T1000 (cell line): ENCODE data around the gene NLRP3.

Experiments used
- DNase-seq: peaks from one replicate; lab custom pipeline; 2025; ENCODE audit warnings: mixed read lengths; lab: John Stamatoyannopoulos, UW

NLRP3 gene

DNA sequence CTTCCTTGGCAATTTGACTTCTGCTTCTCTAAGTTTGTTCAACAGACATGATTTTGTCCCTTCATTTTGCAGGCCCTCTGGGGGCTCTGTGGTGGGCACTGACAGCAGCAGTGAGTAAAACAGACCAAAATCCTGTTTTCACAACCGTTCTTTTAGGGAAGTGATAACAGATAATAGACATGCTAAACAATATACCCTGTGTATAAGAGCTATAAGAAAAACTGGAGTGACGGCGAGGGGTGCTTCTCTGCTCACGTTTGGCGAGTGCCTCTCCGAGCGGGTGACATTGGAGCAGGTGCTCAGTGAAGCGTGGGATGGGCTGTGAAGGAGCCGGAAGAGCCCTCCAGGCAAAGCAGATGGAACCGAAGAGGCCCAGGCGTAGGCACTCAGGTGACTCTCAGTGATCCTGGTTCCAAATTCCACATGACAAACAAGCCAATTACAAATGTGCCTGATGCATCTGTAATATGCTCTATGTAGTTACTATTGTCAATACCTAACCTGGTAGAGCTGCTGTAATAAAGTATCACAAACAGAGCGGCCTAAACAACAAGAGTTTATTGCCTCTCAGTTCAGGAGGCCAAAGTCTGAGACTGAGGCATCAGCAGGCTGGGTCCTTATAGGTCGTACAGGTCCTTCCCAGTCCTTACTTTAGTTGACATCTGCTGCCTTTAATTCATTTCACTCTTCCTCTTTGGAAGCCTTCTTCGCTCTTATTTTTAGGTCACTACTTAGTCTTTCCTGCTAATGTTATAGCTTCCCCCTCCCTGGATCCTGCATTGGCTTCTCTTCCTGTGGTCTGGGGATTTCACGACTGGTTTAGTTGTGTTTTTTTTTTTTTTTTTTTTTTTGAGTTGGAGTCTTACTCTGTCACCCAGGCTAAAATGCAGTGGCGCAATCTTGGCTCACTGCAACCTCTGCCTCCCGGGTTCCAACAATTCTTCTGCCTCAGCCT, 21.9 kb downstream of the NLRP3 start:
- no peak for DNase-seq

DNA sequence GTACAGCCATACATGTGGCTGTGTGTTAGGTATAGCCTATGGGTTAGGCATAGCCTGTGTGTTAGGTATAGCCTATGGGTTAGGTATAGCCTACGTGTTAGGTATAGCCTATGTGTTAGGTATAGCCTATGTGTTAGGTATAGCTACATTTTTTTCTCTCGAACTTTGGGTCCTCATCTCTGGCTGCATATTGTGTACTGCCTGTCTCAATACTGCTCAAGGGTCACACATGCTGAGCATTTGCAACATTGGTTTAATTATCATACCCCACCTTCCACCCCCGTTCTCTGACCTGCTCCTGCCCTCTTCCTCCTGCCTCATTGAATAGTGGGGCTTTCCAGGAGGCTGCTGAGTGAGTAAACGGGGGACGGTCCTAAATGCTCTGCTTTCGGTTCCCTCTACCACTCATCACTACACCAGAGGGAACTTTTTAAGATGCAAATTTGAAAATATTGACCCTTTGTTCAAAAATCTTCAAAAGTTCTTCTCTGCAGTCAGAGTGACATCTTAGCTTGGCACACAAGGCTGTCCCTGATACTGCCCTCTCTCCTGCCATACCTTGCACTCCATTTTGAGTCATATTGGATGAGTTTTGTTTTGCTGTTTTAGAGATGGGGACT, 24.1 kb downstream of the NLRP3 start:
- DNase-seq: no peak

DNA sequence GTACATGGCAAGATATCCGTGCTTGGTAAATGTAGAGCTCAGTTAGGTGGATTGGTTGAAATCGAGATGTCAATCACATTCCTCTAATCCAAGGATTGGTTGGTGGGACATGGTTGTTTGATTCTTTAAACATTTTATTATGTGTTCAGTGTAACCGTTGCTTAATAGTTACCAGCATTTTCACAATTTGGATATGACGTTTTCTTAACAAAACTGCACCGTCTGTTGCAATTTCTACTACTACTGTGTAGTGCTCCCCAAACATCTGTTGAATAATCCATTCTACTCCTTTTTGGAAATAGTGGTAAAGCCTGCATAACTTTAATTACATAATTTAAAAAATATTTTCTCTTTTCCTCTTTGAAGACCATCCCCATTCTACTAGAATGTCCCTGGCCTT, 25.6 kb downstream of the NLRP3 start:
- no peak for DNase-seq

DNA sequence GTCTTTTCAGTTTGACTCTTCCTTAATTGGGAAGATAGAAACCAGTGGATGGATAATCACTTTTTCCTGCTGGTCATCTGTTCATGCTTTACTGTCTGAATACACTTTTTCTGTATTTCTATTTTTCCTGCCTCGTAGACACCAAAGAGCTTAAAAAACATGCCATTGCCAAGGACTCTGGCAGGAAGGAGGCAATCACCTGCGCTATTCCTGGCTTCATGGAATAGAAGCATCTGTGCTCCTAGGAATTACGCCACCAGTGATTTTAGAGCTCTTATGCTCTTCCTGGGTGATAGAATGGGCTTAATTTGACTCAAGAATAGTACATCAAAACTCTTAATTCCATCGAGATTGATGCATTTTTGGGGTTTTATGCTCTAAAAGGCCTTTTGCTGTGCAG, 26.2 kb downstream of the NLRP3 start:
- no peak for DNase-seq

DNA sequence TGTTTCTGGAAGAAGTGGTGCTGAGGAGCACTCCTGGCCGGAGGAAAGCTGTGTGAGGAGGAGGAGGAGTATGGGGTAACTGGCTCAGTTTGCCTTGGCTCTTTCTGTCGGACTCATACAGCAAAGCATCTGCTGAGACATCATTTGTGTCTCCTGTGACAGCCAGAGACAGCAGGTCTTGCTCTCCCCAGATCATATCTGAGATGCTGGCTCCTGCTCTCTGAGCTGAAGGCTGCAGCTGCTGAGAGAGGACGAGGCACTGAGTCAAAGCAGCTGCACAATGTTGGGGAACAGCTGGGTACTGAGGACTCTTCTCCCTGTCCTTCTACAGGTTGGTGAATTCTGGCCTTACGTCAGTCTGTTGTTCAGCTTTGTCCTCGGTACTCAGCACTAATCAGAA, 27.7 kb downstream of the NLRP3 start:
- DNase-seq: no peak

DNA sequence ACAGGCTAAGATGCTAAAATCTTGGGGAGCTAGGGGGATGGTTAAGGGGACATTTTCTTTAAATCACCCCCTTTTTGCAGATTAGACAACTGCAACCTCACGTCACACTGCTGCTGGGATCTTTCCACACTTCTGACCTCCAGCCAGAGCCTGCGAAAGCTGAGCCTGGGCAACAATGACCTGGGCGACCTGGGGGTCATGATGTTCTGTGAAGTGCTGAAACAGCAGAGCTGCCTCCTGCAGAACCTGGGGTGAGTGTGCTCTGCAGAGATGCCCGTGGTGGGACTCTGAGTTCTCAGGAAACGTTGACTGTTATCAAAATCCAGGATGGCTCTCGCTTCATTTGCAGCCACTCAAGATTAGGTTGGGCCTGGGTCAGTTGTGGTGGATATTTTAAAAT, 28.6 kb downstream of the NLRP3 start:
- DNase-seq: no peak

DNA sequence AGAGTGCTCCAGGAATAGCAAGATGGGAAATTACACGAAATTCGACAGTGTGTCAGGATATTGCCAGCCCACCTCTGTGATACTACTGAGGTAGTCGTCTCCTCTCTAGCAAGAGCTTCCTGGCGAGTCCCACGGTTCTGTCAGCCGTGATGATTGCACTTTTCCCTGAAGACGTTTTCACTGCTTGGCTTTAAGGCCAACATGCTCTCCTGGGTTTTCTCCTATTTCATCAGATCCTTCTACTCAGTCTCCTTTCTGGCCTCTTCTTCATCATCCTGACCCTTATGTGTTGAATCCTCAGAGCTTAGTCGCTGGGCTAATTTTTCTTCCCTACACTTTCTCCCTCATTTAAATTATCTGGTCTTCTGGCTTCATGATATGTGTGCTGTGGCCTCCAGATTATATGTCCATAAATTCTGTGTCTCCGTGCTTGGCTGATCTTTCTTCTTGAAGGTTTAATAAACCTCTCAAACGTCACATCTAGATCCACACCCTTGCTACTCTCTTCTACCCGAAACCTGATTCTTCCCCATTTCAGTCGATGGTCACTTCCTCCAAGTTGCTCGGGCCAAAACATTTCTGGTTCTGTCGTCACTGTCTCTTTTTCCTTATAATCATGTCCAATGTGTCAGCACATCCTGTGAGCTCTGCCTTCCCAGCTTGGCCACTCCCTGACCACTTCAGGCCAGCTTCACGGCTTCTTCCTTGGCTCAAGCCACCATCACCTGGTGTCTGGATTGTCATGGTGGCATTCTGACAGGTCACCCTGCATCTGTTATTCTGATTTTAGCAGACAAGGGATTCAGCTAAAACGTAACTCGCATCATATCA, 29.8 kb downstream of the NLRP3 start:
- DNase-seq: no peak

DNA sequence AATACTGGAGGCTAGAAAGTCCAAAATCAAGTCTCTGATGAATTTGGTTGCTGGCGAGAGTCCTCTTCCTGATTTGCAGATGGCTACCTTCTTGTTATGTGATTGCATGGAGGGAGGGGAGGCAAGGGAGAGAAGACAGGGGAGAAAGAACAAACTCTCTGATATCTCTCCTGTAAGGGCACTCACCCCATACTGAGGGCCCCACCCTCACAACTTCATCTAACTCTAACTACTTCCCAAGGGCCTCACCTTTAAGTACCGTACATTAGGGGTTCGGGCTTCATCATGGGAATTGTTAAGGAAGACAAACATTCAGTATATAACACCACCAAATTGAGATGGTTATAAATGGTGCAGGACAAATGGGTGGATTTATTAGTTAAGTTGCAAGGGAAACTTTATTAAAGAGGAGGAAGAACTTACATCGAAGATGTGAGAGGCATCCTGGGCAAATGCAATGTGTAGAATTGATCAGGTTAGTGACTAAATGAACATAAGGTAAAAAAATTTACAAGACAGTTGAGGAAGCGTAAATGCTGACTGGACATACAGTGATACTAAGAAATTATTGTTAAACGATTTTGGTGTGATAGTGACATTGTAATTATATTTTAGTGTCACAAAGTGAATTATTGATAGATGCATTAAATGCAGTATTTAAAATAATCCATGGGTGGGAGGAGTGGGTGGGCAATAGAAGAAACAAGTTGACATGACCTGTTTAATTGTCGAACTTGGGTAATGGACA, 31.4 kb downstream of the NLRP3 start:
- DNase-seq: no peak

DNA sequence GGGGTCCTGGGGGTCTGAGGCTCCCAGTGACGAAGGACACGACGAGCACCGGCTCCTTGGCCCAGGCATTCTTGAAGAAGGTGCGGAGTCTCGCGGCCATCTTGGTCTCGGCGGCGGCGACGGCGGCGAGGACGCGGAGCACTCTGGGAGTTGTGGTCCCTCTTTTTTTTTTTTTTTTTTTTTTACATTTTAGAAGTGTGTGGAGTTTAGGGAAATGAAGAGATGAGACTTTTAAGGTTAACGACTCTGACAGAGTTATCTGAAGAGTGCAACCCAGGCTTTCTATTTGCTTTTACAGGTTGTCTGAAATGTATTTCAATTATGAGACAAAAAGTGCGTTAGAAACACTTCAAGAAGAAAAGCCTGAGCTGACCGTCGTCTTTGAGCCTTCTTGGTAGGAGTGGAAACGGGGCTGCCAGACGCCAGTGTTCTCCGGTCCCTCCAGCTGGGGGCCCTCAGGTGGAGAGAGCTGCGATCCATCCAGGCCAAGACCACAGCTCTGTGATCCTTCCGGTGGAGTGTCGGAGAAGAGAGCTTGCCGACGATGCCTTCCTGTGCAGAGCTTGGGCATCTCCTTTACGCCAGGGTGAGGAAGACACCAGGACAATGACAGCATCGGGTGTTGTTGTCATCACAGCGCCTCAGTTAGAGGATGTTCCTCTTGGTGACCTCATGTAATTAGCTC, 32.3 kb downstream of the NLRP3 start:
- DNase-seq: peak; percentile 8

DNA sequence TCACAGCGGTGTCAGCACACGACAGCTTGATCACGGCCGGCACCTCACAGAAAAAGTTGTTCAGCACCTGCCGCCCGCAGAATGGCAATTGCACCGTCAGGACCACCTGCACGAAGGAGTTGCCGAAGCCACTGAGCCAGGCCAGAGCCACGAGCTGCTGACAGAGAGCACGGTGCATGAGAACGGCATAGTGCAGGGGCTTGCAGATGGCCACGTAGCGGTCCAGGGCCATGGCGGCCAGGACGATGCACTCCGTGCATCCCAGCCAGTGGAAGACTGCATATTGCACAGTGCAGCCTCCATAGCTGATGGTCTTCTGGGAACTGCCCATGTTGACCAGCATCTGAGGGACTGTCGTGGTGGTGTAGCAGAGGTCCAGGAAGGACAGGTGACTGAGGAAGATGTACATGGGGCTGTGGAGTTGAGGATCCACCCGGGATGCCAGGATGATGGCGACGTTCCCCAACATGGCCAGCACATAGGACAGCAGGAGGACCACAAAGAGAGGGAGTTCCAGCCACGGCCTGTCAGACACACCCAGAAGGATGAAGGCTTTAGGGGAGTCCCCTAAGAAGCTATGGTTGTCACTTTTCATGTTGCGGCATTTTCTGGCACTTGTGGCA, 35.5 kb downstream of the NLRP3 start:
- no peak for DNase-seq

DNA sequence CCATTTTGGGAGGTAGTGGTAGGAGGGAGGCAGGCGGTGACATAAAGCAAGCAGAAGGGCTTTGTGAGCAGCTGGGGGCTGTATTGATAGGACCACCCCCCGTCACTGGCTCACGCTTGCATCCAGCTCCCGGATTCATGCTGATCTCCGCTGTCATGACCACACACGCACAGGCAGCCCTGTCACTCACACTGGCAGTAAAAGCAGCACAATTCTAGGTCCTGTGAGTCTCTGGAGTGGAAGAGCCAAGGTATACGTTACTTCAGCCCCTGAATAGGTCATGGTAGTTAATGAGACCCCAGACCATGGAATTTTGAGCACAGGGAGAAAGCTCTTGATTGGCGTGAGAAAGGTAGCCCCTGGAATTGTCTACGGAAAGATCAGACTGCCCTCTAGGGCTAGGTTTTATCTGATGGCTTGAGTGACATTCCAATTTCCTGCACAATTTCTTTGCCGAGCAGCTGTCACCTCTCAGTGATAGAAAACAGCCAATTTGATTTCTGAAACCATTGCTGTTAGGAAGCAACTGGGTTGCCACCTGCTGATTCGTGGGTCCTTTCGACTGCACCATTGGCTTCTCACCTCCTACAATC, 36.6 kb downstream of the NLRP3 start:
- DNase-seq: no peak

DNA sequence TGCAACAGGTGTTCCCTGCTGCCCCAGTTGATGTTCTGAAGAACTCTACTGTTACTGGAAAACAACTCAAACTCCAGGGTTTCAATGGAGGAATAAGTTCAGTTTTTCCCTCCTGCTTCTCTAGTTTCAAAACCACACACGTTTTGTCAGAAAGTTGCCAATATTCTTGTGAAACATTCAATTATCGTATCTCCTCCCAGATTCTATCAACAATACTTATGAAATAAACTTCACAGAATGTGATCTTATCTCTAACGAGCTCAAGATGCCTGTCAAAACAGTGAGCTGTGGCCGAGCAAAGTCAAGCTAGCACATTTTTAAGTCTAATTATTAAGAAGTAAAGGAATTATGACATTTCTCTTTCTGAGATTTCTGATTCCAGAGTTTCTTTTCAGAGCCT, 37.3 kb downstream of the NLRP3 start:
- DNase-seq: no peak

DNA sequence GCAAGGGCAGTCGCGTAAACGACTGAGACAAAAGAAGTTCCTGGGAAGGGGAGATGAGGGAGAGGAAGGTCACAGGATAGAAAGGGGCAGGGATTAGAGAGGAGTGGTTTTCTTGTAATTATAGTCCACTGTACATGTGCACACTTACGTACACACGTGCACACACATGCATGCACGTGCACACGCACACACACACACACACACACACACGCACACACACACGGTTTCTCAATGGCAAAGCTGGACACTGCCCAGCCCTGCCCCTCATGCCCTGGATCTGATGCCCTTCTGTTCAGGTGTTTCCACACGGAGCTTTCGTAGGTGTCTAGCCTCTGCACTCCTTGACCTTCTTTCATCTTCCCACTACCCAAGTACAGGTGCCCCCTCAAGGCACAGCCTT, 38.0 kb downstream of the NLRP3 start:
- no peak for DNase-seq

DNA sequence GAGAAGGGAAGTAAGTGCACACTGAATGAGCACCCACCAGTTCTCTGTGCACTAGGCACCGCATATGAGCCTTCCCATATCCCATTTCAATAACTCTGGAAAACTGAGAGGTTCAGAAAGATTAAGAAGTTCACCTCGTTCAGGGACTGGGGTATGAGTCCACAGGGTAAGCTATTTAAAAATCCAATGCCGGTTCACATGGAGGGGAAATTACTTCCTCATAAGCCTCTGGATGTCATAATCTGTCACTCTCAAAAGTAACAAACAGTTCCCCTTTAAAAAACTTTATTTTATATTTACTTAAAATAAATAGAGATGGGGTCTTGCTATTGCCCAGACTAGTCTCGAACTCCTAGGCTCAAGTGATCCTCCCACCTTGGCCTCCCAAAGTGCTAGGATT, 40.0 kb downstream of the NLRP3 start:
- no peak for DNase-seq

DNA sequence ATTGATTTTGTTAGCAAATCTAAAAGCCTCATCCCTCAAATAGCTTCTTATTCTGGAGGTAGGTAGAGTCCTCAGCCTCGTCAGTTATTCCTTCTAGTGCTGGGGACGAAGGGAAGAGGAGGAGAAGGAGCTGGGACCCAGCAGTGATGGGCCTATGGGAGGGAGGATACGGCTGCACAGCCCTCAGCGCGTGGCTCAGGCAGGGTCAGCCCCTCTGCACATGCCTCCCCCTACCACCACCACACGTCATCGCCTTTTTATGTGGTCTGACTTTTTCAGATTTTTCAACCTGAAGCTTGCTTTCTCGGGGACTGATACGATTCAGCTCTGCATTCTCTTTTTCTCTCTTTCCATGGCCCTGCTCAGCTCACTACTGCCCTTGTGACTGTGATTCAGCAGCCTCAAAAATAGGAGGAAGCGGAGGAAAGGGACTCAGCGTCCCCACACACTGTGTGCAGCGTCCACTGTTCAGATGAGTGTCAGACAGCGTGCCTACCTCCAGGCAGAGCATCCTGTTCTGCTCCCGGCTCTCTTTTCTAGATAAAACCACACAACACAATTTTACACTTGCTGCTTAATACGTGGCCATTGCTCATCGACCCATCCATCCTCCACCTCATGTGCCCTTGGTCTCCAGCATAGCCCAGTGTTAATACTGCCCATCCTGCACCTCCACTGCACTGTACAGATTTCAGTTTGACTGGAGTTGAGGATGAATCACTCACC, 41.1 kb downstream of the NLRP3 start:
- DNase-seq: no peak

DNA sequence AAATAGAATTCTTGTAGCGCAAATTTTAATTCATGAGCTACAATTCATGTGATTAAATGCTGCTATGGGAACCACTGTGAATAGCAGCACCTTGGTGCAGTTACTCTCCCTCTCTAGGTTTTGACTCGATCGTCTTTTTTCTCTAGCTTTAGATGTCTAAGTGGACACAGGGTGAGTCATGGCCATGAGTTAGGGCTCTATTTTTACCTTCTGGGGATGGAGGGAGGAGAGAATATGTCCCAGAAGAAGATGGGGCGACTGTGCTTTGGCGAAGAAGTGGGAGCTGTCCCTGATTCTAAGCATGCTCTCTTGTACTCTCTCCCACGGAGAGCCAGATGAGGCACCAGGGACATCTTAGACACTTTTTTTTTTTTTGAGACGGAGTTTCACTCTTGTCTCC, 43.5 kb downstream of the NLRP3 start:
- no peak for DNase-seq

DNA sequence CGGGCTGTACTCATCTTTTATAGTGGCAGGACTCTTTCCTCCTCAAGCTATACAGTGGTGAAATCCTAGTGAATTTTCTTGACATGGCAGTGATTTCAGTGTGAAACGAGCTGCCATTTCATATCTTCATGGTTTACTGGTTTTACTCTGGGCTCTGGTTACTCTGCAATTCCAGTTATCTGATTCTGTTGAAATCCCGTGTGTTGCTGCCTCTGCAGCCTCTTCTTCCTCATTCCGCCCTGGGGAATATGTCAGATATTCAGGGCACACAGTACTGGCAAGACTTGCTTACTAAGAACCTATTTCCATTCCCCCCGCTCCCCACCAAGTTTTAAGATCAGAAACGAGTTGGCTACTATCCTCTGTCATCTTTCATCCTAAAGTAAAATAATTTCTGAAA, 49.8 kb downstream of the NLRP3 start:
- no peak for DNase-seq

DNA sequence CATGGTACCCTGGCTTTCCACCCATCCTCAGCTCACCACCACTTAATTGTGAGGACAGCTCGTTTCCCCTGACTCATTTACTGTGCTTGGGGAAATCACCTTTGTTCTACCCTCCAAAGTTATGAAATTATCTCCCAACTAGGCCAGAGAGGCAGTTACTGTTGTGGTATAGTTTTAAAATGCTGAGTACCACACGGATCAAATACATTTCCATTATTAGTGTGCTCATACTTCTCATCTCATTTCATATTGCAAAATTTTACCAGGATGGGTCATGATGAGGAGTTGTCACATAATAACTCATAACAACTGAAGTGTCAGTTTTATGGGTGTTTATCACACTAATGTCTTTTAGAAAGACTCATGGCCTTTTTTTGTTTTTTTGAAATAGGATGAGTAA, 51.2 kb downstream of the NLRP3 start:
- no peak for DNase-seq

DNA sequence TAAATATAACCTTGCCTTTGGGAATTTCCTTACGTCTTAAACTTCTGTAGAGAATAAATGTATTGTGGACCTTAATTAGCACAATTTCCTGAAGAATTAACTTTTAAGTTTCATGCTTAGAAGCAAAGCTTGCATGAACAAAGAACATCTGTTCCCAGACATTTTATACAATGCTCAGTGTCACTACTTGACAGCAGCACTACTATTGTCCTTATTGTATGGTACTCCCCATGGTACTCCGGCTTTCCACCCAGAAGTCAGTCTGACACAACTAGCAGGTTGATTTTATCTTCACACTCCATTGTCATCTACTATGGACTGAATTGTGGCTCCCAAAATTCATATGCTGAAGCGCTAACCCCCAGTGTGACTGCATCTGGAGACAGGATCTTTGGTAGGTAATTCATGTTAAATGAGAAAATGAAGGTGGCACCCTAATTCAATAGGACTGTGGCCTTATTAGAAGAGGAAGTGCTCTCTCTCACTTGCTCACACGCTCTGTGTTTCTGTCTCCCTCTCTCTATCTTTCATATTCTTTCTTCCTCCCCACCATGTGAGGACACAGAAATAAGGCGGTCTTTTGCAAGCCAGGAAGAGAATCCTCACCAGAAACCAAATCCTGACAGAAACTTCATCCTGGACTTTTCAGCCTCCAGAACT, 52.6 kb downstream of the NLRP3 start:
- DNase-seq: no peak
